Sigmoid colon (tissue), 7 donors: Measurements from ENCODE around the gene LHFPL2. TPM values are rescaled to one million over a fixed set of nuclear protein-coding genes. Genes with fewer than 3 reads are reported as not detected.

Experiments
- DNase-seq: peaks from one replicate; pipeline ENCODE4 v3.0.0-alpha.2; 2019
- H3K27ac ChIP-seq, 4 donors: fragments of 200-600 bp; sonication (generic); one replicate each; pipeline ENCODE4 v1.5.1; 2016 to 2019; ENCODE audit warnings: mild to moderate bottlenecking in 1 of 4
- H3K27me3 ChIP-seq, 3 donors: fragments of 200-600 bp; sonication (generic); one replicate each; pipeline ENCODE4 v1.5.1; 2019; ENCODE audit warnings: mild to moderate bottlenecking in 1 of 3
- H3K36me3 ChIP-seq, 4 donors: fragments of 200-600 bp; sonication (generic); one replicate each; pipeline ENCODE4 v1.5.1; 2016 to 2019
- H3K4me1 ChIP-seq, 4 donors: fragments of 200-600 bp; sonication (generic); one replicate each; pipeline ENCODE4 v1.5.1; 2017 to 2019
- H3K4me3 ChIP-seq, 4 donors: fragments of 200-600 bp; sonication (generic); one replicate each; pipeline ENCODE4 v1.5.1; 2017 to 2019; ENCODE audit warnings: mild to moderate bottlenecking in 2 of 4, moderate library complexity in 1 of 4
- H3K9me3 ChIP-seq, 4 donors: fragments of 200-600 bp in 3 of 4; sonication (generic) in 3 of 4; one replicate each; pipeline versions ENCODE4 v1.5.1 to v1.6.1; 2013 to 2019
- CTCF ChIP-seq, 4 experiments: fragments of 450-650 bp in 3 of 4; fragments of 200-600 bp in 1 of 4; IDR thresholded peaks; one replicate each; pipeline ENCODE4 v1.5.1; 2016 to 2019; ENCODE audit warnings: antibody characterized with exemption in 4 of 4, mild to moderate bottlenecking in 3 of 4, moderate library complexity in 2 of 4
- EP300 ChIP-seq, 4 donors: sonication (generic); formaldehyde crosslinking; IDR thresholded peaks; one replicate each; pipeline ENCODE4 v1.6.1; 2017; ENCODE audit warnings: antibody characterized with exemption in 4 of 4
- POLR2A ChIP-seq, 2 donors: fragments of 450-650 bp; IDR thresholded peaks; one replicate each; pipeline ENCODE4 v1.6.1; 2016; ENCODE audit warnings: antibody characterized with exemption in 2 of 2, mild to moderate bottlenecking in 2 of 2, moderate library complexity in 2 of 2
- POLR2AphosphoS5 ChIP-seq, 4 donors: sonication (generic); formaldehyde crosslinking; IDR thresholded peaks; one replicate each; pipeline ENCODE4 v1.6.1; 2017; ENCODE audit warnings: antibody characterized with exemption in 4 of 4
- whole genome bisulfite sequencing, 2 donors: extraction: QIAGEN DNeasy Blood & Tissue Kit; methylation state at CpG; one replicate each; pipeline ENCODE4 v1.1.7; 2013; 5-methylcytosine and 5-hydroxymethylcytosine counted together
- intact Hi-C: fragments of 100-400 bp; cut with DNase I; formaldehyde crosslinking; loops from one replicate; pipeline ENCODE4 v1.15.1; 2023
- polyA plus RNA-seq, 3 donors: library from polyadenylated mRNA; stranded (reverse); fragments of 200-250 nt; gene quantifications; one replicate each; pipeline ENCODE4 v1.2.3, GENCODE V29; 2013
- total RNA-seq, 4 donors: library from RNA; depleted of rRNA; stranded (reverse); fragments of >200 nt; gene quantifications; one replicate each; pipeline ENCODE4 v1.1.0, GENCODE V29; 2016
- donor health status: healthy with polysubstance abuse.
- donor health status: Bipolar disorder and iron deficiency.
- donor health status: healthy.

LHFPL2 gene
- total and polyA plus RNA-seq, 7 donors, result 10.8 to 34.9 (median 21.4) TPM

GRCh38 chr5:78486218-78486617 lies 162.4 kb downstream of the LHFPL2 start:
- Histone ChIP-seq H3K27me3 (no peaks in the 10 kb centered on the region), H3K9me3 (no peaks in the 10 kb centered on the region), H3K4me3 (no peak overlapping the region), H3K4me1 (peaks cover 0 to 28% (median 23%) of the 10 kb centered on the region in 4 donors), H3K36me3 (peaks cover 0 to 26% (median 11%) of the 10 kb centered on the region in 4 donors), H3K27ac (no peak overlapping the region)
- DNase-seq, result no peak
- intact Hi-C loops, result no loop called here
- TF ChIP-seq POLR2AphosphoS5 (IDR thresholded peaks at IDR 0.05), result no peak
- TF ChIP-seq POLR2A (IDR thresholded peaks at IDR 0.05), result no peak
- TF ChIP-seq CTCF (IDR thresholded peaks at IDR 0.05), result no peak
- TF ChIP-seq EP300 (IDR thresholded peaks at IDR 0.05), result no peak
- 88 to 93% methylated on average over 2 of the region's 2 CpGs for WGBS, 2 donors

DNA sequence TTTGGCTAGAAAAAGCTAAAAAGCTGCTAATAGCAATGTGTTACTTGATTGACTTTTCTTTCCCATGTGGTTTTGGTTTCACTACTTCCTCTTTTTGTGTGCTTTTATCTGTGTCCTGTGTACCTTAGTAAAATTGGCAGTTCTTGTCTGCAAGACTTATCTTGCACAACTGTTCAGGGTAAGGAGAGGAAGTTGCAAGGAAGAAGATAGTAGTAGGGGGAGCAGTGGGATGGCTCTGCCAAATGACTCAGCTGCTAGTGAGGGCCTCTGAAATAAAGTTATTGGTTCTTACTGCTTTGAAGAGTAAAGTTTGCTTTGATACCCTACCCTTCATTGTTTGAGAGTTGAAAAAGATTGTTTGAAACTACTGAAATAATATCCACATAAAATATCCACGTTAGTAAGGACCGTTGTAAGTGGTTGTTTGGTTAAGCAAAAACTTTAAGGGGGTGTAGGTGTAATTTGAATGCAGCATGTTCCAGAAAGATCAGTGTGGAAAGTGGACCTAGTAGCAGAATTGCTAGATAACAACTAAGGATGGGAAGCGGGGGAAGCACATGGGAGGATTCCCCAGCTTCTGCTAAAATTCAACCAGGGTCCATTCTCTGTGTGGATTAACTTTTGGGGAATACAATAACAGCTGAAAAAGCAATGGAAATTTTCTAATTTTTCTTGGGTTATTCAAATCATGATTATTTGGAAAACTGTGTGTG lies 164.6 kb downstream of the LHFPL2 start:
- 57 to 80% methylated on average over 3 of the region's 3 CpGs for WGBS, 2 donors
- no peaks in the 10 kb centered on the region for H3K27me3 ChIP-seq
- peaks cover 0 to 26% (median 11%) of the 10 kb centered on the region in 4 donors for H3K36me3 ChIP-seq
- peaks cover 0 to 28% (median 23%) of the 10 kb centered on the region in 4 donors for H3K4me1 ChIP-seq
- peak overlapping the region in 3 of 4 donors; percentile 24 to 40 (median 38) for H3K27ac ChIP-seq
- H3K4me3 ChIP-seq, result no peak overlapping the region
- H3K9me3 ChIP-seq, result no peaks in the 10 kb centered on the region
- intact Hi-C loops, result no loop called here
- TF ChIP-seq CTCF (IDR thresholded peaks at IDR 0.05) (no peak), POLR2A (IDR thresholded peaks at IDR 0.05) (no peak), EP300 (IDR thresholded peaks at IDR 0.05) (no peak), POLR2AphosphoS5 (IDR thresholded peaks at IDR 0.05) (no peak)
- no peak for DNase-seq

DNA sequence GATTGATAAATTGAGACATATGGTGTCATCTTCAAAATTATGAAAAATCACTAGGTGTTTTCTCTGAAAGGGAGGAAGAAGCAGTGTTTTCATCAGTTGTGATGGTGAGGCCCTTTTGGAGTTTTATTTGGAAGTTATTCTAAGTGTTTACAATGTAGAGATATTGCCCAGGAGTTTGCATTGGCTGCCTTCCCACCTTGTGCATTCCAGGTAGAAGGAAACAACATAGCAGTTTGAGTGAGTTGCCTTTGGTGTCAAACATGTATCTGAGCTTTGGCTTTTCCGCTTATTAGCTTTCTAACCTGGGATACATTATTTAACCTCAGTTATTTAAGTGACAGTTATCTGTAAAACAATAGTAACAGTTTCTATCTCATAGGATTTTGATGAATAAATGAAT lies 165.6 kb downstream of the LHFPL2 start:
- 62 to 91% methylated on average over 1 of the region's 1 CpG for WGBS, 2 donors
- TF ChIP-seq EP300 (IDR thresholded peaks at IDR 0.05), result no peak
- no peak for TF ChIP-seq POLR2A (IDR thresholded peaks at IDR 0.05)
- no peak for TF ChIP-seq POLR2AphosphoS5 (IDR thresholded peaks at IDR 0.05)
- no peak for TF ChIP-seq CTCF (IDR thresholded peaks at IDR 0.05)
- H3K4me1 ChIP-seq, result peaks cover 0 to 28% (median 23%) of the 10 kb centered on the region in 4 donors
- H3K9me3 ChIP-seq, result no peaks in the 10 kb centered on the region
- intact Hi-C loops, result no loop called here
- DNase-seq, result no peak
- H3K27me3 ChIP-seq, result no peaks in the 10 kb centered on the region
- peaks cover 0 to 16% (median 3%) of the 10 kb centered on the region in 4 donors for H3K36me3 ChIP-seq
- no peak overlapping the region for H3K4me3 ChIP-seq
- H3K27ac ChIP-seq, result peak overlapping the region in 2 of 4 donors; percentile 38 to 40

GRCh38 chr5:78476795-78477194 lies 171.8 kb downstream of the LHFPL2 start:
- TF ChIP-seq CTCF (IDR thresholded peaks at IDR 0.05) (no peak), POLR2A (IDR thresholded peaks at IDR 0.05) (no peak), EP300 (IDR thresholded peaks at IDR 0.05) (no peak), POLR2AphosphoS5 (IDR thresholded peaks at IDR 0.05) (no peak)
- 75 to 95% methylated on average over 1 of the region's 1 CpG for WGBS, 2 donors
- Histone ChIP-seq H3K27me3 (no peaks in the 10 kb centered on the region), H3K36me3 (peaks cover 0 to 13% (median 0%) of the 10 kb centered on the region in 4 donors), H3K4me3 (no peak overlapping the region), H3K9me3 (no peaks in the 10 kb centered on the region), H3K27ac (no peak overlapping the region), H3K4me1 (no peaks in the 10 kb centered on the region)
- intact Hi-C loops, result no loop called here
- no peak for DNase-seq
